NCI-H128 (cell line): Measurements from ENCODE around the gene MTSS2.

Experiments
- DNase-seq: peaks from one replicate; lab custom pipeline; 2025; ENCODE audit not compliant: unreplicated experiment; lab: John Stamatoyannopoulos, UW

Gene MTSS2

DNA sequence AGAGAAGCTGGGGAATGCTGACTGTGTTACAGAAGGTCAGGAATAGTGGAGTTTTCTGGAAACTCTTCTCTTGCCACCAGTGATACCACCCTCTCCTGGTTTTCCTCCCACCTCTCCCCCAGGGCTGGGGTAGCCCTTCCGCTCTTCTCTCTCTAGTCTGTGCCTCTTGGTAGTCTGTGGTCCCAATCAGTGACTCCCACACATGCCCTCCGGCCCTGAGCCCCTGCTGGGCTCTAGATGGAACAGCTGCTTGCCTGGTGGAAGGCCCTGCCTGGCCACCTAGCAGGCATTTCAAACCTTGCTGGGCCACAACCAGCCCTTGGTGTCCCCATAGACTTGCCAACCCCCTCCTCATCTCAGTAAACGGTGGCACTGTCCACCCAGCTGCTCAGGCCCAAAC, 15.2 kb upstream of the MTSS2 start:
- DNase-seq: no peak

DNA sequence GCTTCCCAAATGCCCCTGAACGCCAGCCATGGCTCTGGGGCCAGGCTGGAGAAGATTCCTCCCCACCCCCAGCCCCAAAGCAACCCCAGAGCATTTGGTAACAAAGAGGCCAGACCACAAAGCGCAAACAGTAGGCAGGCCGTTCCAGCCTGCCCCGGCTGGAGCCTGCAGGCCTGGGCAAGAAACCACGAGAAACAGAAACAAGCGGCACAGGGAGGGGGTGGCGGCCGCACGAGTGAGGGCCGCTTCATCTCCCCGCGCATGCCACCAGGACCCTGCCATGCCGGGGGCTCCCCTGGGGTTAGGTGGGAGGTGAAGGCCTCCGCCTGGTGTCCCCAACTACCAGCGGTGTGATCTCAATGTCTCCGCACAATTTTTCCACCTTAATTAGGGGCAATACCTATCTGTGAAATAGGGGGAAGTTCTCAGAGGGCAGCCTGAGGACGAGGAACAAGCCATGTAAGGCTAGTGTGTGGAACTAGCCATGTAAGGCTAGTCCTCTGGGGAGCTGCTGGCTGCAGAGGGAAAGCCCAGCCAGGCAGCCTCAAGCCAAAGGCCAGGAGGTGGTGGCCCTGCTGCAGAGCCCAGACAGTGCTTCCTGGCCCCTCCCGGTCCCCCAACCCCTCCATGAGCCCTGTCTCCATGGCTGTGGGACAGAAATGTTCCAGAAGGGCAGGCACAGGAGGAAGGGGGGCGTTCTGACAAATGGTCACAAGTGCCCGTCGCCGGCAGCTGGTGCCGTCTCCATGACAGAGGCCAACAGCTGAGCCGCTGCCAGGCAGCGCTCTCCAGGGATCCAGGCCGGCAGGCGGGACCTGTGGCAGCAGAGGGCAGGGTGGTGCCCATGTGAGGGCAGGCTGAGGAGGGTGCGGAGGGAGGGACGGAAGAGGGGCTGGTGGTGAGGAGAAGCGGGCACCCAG, 14.5 kb upstream of the MTSS2 start:
- no peak for DNase-seq

DNA sequence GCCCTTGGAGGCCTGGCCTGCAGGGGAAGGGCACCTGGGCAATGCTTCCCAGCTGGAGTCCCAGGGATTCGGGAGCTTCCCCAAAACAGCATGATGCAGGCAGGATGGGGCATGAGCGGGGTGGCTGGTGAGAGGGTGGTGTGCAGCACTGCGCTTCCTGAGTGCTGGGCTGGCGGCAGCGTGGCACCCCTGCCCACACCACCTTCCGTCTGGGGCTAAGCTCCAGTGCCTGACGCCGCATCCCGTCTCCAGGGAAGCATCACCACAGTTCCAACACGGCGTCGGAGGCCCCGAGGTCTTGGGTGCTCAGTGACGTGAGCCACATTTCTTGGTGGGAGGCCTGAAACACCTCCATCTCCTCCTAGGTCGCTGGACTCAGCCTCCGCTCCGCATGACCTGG, 13.8 kb upstream of the MTSS2 start:
- no peak for DNase-seq

DNA sequence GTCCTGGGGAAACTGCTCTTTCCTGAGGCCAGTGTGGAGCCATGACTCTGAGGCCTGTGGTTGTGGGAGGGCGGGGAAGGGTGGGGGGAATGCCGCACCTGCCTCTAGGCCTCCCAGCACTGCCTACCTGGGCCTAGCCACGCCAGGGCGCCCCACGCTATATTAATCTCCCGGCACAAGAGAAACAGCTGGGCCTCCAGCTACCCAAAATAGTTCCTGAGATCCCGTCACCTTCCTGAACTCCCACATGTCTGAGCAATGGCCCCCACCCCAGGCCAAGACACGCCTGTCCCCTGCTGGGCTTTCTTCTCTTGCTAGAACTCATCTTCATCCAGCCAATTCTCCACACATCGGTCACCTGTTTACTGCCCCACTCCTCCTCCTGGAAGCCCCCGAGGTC, 13.0 kb upstream of the MTSS2 start:
- DNase-seq: no peak

DNA sequence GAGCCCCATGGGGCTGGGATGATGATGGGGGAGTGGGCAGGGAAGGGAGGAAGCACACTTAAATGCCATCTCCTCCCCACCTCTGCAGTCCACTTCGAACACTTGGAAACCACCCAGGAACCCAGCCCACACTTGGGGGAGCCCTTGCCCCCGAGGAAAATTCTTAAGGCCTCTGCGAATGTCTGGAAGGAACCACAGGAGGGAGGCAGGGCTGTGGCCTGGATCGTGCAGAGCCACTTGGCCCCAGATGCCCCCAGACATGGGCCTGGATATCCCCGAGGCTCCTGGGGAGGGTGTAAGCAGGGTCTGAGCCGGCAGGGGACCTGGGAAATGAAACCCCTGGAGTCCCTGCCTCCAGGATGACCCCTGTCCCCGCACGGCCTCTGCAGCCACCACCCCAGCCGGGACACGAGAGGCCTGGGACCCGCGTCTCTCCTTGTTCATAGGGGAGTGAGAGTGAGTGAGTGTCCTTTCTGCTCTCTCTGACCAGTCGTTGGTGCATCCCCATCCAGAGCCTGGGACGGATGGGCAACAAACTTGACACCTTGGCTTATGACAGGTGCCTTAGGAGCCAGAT, 11.8 kb upstream of the MTSS2 start:
- no peak for DNase-seq

DNA sequence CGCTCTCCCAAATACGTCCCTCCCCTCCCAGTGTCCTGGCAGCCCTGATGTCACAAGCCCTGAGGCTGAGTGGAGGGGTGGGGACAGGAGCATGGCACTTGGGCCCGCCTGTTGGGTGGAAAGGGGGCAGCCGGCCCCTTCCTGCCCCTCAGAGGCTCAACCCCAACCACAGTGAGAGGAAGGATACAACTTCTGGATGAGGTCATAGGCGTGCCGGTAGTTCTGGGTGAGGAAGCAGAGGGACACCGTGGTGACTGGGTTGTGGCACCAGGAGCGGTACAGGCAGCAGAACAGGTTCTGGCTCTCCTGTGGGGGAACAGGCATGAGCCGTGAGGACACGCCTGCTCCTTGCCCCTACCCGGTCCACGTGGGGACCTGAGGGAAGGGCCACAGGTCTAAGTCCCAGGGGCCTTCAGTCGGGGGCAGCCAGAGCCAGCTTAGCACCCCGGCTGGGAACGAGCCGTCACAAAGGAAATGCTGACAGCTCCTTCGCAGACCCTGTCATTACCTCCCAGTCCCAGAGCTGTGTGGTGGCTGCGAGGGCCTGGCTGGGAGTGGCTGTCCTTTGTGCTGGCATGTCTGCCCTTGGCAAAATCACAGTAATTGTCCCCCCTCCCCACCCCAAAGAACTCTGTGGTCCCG, 11.2 kb upstream of the MTSS2 start:
- no peak for DNase-seq

DNA sequence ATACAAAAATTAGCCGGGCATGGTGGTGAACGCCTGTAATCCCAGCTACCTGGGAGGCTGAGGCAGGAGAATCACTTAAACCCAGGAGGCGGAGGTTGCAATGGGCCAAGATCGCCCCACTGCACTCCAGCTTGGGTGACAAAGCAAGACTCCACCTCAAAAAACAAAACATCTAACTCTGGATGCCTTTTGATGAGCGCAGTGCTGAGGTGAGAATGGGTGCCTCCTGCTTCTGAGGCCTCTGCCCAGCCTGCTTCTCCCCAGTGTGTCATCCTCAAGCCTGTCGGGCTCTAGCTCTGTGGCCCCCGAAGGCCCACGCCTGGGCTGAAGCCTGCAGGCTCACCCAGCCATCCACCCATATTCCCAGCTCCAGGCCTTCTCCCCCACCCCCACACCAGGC, 10.5 kb upstream of the MTSS2 start:
- DNase-seq: no peak

DNA sequence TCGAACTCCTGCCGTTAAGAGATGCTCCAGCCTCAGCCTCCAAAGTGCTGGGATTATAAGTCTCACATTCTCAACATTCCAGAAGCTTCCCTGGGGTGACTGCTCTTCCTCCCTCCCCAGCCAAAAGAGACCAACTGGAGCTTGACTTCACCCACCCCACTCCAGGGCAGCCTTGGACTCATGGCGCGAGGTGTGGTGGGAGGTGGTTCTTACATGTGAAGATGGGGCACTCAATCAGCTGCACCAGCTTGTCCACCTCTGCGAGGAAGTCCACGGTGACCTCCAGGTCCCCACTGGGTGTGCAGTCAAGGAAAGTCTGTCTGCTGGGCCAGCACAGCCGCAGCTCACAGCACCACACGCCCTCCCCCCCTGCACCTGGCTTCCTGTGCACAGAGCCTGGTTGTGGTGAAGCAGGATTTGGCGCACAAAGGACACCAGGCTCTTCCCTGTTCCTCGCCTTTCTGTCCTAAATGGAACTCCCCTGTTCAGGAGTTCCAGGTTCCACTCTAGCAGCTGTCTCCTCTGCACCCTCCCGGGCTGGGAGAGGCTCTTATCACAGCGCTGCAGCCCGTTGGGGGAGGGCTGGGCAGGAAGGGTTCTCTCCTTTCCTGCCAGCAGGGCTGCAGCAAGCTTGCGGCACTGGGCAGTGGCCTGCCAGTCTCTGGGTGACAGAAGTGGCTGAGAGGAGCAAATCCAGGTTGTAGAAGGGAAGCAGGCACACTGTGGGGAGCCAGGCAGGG, 9.6 kb upstream of the MTSS2 start:
- no peak for DNase-seq

DNA sequence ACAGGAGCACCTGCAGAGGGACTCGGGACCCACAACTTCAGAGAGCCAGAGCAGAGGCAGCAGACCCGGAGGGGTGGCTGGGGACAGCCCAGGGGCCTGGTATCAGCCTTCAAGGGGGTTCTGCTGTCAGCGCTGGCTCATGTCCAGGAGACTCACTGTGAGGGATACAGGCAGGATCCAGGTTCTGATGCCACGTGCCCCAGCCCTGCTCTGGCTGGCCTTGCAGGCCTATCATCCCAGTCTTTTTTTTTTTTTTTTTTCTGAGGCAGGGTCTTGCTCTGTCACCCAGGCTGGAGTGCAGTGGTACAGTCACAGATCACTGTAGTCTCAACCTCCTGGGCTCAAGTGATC, 9.0 kb upstream of the MTSS2 start:
- no peak for DNase-seq

DNA sequence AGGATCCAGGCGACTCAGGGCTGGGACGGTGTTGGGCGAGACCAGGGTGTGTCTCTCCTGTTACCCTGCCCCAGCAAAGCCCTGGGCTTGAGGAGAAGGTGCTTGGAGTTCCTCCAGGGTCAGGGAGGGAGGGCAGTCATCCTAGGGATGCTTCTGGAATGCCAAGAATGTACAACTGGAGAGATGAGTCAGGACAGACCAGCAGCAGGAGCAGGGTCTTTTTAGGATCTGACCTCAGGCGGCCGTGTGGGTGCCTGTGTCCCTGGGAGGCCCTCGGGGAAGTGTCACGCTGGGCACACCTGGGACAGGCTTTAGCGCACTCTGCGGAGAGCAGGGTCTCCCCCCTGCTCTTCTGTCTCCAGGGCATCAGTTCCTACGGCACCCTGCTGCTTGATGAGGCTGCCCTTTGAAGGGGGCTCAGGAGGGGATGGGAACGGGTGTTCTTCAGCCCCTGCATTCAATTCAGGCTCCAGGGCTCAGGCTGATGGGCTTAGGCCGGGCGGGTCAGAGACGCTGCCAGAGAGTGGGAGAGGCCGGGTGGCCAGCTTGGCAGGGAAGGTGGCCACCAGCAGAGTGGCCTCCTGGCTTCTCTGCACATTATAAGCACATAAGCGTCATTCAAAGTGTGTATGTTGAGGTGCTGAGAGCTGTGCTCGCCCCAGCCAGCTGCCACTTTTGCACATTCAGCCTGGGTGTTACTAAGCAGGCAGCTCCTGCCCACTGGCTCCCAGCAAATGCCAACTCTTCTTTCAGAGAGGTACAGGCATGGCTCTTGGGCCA, 8.4 kb upstream of the MTSS2 start:
- no peak for DNase-seq

DNA sequence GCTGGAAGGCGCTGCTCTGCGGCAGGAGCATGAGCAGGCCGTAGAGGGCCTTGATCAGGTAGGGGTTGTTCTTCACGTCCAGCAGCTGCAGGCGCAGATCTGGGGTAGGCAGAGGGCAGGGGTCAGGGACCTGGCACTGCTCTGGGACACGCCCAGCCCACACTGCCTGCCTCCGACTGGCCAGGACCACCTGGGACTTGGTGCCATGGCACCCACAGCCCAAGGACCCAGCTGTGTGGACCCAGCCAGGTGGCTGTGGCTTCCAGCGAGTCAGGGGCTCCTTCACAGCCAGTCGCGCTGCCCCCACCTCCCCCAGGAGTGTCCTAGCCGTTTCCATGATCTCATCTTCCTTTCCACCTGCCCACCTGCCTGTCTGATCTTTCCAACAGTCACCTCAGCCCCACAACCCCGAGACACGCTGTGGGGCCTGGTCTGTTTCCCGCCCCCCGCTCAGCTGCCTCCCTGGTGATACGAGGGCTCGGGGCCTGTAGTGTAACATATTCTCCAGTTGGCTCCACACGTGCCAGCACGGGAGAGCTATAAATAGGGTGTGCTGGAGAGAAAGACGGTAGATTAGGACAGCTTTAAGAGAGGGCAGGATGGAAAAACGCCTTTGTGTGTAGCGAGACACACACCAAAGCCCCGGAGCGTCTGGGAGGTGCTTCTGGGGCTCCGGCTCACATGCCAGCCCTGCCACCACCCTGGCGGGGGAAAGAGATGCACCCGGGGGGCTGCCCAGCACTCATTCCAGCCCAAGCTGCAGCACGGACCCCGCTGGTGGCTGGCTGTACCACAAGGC, 7.2 kb upstream of the MTSS2 start:
- no peak for DNase-seq

DNA sequence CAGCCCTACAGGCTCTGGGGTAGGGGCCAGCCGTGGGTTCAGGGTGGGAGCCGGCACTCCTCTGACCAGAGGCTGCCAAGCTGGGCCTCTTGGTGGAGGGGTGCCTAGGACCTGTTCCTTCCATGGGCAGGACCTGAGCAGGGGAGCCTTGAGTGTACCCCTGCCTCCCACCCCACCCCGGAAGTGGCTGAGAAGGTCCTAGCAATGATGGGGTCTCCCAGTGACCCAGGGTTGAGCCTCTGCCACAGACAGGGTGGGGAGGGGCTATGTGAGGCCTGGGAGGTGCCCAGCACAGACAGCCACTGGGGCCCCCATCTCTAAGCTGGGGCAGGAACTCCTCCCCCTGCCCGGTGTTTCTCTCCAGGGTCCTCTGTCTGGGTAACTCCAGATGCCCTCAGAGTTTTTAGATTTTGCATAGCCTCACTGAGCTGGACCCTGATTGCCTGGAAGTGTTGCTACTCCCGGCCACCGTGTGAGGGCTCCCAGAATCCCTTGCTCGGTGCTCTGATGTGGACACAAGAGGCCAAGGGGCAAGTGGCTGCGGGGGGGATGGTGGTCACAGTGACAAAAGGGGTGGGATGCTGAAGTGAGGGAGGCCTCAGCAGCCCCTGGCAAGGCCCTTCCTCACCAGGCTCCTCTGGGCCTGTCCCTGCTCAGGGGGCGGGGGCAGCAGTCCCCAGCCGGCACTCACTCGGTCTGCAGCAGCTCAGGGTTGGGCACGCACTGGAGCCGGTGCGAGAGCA, 6.4 kb upstream of the MTSS2 start:
- DNase-seq: no peak

DNA sequence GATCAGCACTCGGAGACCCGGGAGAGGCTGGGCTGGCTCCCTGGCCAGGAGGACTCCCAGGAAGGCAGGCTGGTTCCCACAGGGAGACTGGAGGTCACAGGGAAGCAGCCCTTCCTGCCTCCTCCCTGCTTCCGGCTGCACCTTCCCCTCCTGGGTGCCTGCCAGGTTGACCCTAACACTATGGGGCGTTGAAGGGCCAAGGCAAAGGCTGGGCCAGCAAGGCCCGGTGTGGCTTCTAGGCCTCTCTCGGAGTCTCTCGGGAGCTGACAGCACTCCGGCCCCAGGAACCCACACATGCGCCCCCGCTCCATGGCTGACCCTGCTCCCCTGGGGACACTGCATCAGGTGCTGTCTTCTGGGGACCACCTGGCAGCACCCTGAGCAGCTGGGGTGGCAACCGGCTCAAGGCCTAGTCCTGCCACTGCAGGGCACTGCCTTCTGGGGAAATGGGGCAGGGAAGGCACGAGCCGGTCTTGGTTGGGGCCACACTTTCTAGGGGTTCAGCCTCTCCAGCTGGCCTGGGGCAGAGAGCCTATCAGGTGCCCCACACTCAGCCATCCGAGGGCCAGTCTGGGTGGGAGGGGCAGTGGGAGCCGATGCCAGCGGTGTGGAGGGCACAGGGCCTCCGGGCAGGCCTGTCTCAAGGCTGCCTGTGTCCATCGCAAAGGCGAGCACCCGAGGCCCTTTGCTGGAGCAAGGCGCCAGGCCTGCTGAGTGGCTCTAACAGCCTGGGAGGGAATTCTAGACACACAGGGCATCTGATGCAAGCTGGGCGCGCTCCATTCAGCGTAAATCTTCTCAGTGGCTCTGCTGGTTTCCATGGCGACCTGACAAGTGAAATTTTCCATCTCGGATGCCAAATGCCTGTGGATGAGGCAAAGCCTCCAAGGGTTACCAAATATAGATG, 5.6 kb upstream of the MTSS2 start:
- DNase-seq: no peak

DNA sequence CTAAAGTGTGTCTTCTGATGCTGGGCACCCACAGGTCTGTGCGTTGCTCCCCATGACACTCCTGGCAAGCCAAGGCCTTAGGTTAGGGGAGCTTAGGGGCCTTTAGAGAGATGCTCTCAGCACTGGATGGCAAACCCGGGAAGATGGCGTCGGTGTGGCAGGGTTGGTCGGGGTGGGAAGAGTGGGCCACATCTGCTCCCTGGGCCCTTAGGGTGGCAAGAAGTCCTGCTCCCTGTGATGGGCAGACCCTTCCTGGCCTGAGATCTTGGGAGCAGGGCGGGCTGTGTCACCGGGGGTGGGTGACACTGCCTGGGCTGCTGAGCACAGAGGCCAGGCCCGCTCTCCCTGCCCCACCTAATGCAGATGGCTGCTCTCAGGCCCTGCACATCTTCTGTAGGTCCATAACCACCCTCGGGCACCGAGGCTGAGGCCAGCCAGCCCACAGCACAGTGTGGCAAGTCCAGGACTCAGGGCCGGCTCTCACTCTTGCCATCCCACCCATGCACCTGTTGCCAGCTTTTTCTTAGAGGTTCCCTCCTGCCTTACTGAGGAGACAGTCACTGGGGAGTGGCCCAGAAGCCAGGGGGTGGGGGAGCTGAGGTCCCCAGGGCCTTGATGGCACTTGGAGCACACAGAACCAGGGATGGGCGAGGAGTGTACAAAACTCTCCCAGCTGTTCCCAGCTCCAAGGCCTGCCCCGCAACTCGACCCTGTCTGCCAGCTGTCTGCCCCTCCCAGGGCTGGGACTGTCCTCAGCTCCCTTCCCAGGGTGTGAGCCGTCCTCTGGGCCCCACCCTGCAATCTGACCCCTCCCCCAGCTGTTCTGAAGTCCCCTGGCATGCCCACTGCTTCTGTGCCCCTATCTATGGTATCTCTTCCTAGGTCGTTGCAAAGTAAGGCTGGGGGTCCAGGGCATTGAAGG, 4.4 kb upstream of the MTSS2 start:
- DNase-seq: no peak

DNA sequence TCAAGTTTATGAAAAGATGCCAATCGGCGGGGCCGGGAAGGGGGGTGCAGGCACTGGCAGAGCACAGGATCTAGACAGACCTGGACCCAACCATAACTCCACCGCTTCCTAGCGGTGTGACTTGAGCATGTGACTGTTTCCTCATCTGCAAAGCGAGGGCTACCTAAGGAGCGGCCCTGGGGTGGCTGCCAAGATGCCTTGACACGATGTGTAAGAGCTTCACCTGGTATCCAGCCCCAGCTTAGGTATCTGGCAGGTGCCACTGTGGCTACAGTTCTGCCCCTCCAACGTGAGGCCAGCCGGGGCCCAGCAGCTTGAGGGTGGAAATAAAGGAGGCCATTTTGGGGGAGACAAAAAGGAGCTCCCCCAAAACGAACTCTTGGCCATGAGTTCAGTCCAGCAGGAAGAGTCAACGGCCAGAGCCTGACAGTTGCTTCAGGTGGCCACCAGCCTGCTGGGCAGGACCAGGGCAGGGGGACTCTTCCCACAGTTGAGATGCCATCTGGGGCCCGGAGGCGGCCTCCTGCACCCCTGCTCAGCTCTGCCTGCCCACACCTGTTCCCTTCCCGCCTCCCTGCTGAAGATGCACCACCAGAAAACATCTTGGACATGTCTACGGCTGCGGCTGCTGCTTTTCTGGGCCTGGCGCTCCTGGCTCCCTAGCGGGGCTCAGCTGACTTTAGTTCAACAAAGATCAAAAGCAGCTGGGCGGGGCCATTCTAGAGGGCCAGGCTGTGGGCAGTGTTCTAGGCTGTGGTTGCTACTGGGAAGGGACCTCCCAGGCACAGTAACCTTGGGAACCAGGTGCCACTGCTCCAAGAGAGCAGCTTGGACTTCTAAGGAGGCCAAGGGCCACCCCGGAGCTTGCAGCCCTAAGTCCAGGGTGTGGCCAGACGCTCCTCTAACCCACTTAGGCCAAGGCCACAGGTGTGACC, 3.4 kb upstream of the MTSS2 start:
- DNase-seq: no peak

DNA sequence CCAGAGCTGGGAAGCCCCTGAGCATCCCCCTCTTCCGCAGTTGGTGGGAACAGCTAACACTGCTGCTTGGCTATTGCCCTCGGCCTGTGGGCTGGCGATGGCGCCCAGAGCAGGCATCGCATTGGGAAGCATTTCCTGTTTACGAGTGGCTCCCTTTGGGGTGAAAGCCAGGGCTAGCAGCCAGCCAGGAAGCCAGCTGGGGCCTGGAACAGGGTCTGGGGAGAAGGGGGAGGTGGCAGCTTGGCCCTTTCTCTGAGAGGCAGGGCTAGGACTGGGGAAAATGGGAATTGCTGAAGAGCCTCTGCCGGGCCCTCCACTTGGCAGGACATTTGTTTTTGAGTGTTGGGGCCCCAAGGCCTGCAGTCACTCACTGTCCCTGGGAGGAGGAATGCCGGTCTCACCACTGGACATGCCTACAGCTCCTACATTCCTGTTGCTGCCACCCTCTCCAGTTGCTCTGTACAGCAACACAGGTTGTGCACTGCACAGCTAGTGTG, 2.4 kb upstream of the MTSS2 start:
- DNase-seq: no peak
